ENCODE measurements around the gene CMTM7.

Gene CMTM7

DNA sequence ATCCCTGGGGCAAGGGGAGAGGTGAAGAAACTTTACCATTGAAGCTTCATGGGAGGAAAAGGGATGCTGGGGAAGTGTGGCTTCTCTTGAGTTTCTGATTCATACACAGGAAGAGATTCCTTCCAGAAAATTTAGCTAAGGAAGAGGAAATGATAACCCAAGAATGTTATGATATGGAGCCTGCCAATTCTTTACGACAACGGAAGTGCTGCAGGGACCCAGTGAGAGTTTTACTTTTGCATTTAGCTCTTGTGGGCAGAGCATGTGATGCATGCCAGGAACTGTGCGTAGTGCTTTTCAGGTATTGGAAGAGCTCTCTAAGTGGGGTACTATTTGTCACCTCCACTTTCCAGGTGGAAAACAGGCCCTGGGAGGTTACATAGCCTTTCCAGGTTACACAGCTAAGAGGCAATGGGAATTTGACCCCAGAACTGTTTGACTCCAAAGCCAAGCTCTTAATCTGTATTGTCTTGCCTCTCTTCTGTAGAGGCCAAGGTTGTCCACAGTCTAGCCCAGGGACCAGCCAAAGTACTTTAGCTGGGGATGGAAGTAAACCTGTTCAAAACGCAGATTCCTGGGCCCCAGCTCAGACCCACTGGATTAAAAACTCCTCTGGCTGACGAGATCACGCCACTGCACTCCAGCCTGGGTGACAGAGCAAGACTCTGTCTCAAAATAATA, 23.0 kb downstream of the CMTM7 start:
- DNase-seq = no peak

DNA sequence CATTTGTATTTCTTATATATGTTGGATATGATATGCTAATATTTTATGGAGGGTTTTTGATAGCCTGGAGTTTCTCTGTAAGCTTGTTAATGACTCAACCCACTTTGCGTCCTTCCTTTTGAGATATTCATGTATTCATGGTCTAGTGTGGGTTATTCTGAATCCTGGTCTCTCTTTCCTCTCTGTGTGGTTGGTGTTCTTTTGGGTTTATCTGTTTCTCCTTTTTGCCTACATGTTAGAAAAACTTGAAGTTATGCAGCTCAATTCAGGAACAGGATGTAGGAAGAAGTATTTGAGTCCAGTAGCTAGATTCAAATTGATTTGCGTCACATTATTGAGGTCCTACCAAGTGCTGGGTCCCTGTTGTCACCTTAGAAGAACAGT, 28.1 kb downstream of the CMTM7 start:
- no peak for DNase-seq

DNA sequence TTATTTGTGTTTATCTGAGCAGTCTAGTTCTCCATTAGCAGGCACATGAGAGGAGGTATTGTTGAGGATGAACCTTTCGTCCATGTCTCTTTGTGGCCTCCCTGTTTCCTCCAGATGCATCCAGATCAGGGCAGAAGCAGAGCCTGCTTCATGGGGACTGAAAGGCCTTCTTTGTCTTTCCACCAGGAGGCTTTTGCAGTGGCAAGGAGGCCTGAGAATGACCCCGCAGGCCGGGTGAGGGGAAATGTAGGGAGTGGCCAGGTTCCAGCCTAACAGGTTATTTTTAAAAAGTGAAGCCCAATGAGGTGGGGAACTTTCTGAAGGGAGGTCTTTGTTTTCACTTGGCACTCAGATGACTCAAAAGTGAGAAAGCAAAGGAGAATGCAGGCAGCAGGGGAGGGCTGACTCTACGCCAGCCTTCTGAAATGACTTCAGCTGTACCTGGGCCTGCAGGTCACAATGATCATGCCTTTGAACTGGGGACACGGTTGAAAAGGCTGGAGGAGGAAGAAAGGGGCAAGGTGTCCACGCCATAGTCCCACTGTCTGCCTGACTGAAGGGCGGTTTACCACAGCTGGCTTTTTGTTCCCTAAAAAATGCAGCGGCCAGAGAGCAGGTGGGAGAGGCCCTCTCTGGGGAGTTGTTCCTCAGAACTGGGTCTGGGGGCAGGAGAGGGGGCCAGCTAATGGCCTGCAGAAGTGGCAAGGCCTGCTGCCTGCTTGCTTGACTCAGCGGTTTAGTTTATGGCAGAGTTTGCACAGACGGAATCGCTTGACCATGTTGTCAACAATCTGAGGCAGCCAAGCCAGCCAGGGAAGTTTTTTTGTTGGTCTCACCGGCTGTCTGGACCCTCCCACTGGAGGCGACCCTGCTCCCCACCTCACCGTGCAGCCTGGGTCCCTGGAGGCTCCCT, 28.7 kb downstream of the CMTM7 start:
- no peak for DNase-seq

DNA sequence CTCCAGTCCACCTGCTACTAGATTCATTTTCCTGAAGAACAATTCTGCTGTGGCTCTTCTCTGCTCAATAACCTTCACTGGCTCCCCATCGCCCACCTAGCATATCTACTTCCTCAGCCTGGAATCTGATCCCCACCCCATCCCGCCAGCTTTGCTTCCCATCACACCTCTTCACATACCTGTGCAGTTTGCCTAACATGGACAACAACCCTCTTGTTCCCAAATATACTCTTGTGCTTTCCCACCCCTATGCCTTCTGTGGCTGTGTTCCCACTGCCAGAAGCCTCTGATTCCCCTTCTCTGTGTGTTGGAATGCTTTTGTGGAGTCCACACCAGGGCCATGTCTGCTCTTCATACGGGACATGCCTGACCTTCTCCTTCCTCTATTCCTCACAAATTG, 29.5 kb downstream of the CMTM7 start:
- no peak for DNase-seq

DNA sequence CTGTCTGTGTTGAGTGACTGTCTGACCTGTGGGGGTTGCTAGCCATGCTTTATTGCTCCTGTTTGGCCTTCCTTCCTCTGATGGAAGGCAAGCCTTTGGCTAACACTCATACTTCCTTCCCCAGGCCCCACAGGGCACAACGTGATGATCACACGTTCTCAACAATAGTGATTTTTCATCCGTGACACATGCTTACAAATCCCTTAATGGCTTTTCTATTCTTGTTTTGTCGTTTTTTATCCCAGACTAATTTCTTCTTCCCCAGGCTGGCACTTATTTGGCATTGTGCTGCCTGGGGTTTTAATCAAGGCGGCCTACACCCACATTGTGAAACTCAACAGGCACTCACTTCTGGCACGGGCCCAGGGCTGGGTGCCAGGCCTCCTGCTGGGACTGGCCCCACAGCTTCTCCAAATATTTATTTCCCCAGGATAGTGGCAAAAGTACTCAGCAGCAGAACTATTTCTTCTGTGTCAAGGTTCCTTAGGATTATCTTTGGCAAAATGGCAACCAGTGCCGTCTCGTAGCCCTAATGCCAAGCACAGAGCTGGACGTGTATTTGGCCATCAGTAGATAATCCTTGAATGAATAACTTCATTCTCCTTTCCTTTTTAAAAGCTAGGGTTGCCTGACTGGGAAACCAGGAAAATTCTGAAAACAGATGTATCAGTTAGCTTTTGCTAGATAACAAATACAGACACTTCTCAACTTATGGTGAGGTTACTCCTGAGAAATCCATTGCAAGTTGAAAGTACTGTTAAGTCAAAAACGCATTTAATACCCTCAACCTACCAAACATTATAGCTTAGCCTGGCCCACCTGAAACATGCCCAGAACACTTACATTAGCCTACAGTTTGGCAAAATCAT, 30.6 kb downstream of the CMTM7 start:
- peak; percentile 40 for DNase-seq

DNA sequence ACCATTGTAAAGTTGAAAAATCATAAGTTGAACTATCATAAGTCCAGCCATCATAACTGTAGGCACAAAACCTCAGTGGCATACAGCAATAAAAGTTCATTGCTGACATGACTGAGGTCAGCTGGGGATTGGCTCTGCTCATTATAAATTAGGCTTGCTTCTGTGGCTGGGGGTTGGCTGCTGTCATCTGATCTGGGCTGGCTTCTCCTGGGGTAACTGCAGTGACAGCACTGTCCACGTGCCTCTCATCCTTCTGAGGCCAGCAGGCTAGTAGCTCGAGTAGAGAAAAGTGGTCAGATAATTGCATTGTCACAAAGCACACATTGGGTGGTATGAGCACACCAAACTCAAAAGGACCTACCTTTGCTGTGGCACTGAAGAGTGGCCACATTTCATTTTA, 31.3 kb downstream of the CMTM7 start:
- DNase-seq = no peak

DNA sequence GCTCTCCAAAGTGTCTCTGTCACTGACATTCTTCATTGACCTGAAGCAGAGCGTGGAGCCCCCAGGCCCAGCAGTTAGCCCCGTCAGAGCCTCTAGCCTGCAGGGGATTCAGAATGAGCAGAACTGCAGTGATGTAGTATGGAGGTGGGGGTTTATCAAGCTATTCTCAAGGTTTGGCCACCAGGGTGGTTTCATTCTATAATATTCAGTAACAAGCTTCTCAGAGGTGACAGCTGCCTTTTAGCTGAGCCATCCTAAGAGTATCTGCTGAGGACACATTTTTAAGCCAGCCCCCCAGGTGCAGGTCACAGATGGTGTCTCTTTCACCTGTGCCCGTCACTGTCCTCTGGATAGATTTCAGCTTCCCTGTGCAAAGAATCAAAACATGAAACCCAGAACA, 31.9 kb downstream of the CMTM7 start:
- no peak for DNase-seq

DNA sequence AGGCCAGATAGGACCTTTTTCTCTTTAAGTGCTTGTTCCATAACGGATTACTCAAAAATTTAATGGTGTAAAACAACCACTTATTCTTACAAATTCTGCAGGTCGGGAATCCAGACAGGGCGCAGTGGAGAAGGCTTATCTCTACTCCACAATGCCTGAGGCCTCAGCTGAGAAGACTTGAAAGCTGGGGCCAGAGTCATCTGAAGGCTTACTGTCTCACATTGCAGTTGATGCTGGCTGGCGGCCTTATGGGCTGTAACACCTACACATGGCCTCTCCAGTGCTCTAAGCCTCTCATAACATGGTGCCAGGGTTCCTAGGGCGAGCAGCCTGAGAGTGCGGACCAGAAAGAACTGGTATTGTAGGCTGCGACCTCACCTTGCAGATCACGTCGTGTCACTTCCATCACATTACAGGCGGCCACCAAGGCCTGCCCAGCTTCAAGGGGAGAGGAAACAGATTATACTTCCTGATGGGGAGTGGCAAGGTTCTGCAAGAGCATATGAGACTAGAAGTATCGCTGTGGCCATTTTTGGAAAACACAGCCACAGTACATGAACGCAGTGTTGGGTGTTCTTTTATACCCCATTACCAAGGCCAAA, 32.4 kb downstream of the CMTM7 start:
- DNase-seq = no peak

DNA sequence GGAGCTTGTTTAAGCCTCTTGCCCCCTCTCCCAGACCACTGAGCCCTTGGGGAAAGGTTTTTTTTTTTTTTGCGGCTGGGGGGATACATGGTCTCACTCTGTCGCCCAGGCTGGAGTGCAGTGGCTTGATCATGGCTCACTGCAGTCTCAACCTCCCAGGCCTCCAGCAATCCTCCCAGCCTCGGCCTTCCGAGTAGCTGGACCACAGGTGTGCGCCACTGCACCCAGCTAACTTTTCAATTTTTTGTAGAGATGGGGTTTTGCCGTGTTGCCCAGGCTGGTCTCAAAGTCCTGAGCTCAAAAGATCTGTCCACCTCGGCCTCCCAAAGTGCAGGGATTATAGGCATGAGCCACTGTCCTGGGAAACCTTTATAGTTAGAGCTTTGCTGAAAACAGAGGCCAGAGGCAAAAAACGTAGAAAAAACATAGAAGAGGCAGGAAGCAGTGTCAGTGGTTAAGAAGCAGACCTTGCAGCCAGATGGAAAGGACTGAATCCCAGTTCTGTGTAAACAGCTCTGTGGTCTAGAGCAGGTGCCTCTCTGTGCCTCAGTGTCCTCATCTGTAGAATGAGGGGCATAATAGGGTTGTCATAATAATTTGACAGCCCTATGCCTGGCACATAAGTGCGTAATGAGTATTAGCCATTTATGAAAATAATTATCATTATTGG, 33.1 kb downstream of the CMTM7 start:
- DNase-seq = no peak

DNA sequence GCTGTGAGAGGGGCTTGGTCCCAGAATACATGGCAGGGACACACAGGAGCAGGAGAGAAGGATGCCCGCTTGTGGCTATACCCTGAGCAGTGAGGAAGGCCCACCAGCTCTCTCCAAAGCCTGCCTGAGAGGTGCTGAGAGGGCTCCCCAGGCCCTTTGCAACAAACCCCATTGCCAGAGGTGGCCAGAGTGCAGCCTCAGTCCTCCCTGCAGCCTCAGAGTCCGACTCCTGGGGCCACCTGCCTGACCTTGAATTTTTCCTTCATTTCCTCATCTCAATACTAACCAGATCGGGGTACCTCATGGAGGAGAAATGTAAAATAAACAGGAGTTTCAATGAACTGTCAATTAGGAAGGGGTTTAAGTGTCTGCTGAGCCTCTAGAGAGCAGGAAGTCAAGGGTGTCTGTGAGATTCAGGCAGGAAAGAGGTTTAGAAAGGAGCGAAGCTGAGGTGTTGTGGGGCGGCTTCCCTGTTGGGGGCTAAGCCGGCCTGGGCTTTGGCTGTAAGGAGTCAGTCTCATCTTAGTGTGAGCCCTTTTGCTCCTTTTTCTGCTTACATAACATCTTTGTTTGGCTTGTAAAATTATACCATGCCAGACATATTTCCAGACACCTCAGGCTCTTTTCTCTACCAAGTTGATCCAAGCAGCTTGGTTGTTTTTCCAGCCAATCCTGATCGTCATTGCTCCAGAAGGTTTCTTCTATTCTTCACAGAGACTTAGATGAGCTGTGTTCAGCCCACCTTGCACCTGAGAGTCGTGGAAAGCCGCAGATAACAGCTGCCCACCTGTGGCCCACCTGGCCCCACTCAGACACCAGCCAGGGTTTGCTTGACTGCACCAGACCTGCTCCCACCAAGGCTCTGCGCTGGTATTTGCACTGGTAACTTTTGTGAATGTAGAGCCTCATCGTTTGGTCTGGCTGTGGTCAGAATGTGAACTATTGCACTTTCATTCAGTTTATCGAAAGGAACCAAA, 36.7 kb downstream of the CMTM7 start:
- no peak for DNase-seq

DNA sequence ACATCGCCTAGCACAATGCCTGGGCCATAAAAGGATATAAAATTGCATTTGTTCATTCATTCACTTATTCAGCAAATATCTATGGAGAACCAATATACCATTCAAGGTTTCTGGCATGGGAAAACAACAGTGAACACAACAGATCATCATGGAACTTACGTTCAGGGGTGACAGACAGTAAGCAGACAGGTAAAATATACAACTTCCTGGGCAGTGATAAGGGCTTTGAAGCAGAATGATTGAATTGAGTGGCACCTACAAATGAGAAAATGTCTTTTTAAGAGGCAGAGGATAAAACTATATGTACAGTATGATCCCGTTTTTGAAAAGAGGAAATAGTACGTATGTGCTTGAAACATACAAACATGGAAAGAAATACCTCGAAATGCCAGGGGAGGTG, 39.2 kb downstream of the CMTM7 start:
- no peak for DNase-seq

DNA sequence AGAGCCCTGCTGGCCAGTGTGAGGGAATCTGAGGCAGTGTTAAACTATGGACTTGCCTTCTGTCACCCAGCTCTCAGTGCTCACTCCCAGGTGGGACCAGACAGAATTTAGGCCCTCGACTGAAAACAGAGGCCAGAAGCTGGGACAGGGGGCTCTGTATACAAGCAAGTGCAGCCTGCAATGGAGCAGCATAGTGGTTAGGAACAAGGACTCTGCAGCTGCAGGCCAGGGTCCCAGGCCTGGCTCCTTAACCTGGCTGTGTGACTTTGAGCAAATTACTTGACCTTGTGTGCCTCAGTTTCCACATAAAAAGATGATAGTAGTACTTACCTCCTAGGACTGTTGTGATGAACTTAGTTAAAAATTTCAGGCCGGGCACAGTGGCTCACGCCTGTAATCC, 39.8 kb downstream of the CMTM7 start:
- no peak for DNase-seq

DNA sequence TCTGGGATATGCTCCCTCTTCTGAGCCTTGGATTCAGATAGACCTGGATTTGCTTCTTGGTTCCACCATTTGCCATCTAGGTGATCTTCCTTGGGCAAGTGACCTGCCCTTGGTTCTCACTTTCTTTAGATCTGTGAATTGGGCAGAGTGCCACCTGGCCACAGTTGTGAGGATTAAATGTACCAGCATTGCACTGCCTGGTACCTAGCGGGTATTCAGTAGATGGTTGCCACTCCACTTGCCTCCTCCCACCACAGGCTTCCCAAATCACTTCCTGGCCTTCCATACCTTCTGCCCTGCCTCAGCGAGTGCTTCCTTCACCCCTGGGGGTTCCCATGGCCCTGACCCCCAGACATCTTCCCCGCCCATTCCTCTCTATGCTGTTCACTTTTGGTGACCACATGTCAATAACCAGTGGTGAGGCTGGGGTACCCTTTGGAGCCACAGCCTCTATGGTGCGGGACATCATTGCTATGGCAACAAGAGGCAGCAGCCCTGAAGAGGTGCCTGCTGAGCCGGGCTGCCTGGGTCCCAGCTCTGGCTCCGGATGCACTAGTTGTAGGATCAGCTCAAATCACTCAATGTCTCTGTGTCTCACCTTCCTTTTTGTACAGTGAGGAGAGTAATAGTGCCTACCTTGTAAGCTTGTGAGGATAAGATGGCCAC, 40.5 kb downstream of the CMTM7 start:
- no peak for DNase-seq

DNA sequence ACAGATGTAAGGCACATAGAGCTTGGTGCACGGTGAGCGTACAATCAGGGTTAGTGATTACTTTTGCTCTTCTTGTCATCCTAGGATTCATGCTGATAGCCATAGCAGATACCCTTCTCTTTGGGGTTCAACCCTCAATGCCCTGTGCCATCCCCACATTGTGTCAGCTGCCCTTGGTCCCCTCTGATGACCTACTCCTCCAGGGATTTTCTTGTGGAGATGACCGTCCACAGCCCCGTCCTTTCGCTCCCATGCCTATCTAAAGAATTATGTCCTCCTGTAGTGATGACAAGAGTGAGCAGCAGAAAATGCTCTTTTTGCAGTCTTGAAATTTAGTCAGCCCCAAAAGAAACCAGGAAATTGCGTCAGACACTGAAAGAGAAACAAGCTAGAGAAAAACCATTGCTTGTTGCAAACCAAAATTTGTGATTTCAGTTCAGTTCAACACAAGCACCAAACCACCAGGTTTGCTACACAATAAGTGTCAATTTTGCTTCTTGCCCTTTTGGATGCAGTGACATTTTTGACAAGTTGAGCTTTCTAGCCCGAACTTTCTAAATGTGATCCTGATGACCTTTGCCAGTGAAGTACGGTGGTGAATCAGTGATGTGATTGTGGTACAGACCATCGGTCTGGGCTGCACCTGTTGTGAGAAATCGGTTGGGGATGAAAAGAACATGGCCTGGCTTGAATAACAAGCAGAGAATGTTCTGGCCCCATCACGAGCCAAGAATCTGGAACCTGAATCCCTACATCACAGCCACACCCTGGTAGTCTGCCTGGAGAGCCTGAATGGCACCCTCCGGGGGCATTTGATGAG, 41.3 kb downstream of the CMTM7 start:
- DNase-seq = no peak

DNA sequence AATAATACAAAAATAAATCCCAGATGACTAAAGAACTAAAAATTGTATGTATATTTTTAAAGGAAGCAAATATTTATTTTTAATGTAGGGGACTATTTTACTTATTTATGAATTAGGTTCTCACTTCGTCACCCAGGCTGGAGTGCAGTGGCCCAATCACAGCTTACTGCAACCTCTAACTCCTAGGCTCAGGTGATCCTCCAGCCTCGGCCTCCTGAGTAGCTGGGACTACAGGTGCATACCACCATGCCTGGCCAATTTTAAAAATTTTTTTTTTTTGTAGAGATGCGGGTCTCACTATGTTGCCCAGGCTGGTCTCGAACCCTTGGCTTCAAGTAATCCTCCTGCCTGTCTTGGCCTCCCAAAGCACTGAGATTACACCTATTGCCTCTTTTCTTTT, 42.6 kb downstream of the CMTM7 start:
- DNase-seq = no peak

DNA sequence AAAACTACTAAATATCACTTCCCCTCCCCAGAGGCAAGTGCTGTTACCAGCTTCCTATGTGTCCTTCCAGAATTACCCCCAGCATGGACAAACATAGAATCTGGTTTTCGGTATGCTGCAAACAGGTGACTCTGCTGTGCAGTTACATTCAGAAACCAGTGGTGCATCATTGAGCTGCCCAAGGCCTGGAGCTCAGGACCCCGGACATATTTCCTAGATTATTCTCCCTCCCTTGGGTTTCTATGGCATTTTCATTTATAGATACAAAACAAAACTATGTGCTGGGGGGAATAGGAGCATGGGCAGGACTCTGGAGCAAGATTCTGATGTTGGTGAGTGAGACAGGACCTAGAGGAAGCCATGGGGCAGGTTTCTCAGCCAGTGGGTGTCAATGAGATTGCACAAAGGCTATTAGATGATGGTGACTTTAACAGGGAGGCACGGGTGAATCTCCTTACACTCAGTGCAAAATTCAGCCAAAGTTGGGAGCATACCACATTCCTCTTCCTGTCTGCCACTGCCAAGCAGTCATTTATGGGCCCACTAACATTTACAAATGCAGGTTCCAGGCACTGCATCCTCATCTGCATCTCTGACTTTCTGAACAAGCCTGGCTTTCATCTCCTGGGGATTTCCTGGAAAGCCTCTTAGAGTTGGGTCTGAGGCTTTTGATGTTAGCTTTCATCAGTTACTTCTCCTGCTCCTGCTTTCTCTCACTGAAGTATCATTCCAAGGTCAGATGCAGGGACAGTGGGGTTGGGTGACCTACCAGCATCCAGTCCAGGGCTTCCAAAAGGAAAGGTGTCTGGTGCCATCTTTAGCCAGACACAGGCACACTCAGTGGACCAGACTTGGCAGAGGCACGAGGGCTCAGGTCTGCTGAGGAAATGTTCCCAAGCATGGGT, 44.5 kb downstream of the CMTM7 start:
- no peak for DNase-seq

DNA sequence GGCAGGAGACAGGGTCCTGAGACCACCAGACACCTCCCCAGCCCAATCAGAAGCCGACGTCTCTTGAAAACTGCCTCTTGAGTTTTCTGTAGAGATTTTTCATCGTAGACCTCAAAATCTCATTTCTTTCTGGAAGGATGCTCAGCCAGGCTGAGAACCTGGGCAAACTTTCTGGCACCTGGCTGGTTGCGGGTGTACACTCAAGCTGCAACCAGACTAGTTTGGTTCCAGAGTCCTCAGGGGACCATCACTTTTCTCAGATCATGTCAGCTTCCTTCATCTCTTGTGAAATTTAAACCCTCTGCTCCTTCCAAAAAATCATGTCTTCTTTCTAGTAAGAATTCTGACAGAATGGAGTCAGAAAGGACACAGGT, 45.1 kb downstream of the CMTM7 start:
- no peak for DNase-seq

DNA sequence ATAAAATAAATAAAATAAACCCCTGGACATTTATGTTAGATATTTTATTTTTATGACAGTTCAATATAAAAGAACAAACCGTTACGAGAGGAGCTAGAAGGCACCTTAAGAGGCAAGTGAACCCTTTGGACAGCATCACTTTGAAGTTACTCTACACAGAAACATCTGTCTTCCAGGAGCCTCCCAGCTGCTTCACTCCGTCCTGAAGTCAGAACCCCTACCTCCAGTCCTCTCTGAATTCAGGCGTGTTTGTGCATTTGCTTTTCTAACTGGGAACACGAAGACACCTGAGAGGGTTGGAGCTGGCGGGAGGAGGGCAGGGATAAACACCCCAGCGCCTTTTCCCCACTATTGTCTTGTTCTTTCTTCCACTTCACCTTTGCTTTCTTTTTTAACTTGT, 46.2 kb downstream of the CMTM7 start:
- DNase-seq = no peak
